ENCODE measurements around the gene KRT28. TPM values are rescaled to one million over a fixed set of nuclear protein-coding genes. Genes with fewer than 3 reads are reported as not detected.

The KRT28 gene
- total and polyA plus RNA-seq, 2 of the 8 experiments (the other 6 are each of a cell fraction or from before 2014, with no cell fraction given), result not detected

- TF ChIP-seq, protein P1, sequence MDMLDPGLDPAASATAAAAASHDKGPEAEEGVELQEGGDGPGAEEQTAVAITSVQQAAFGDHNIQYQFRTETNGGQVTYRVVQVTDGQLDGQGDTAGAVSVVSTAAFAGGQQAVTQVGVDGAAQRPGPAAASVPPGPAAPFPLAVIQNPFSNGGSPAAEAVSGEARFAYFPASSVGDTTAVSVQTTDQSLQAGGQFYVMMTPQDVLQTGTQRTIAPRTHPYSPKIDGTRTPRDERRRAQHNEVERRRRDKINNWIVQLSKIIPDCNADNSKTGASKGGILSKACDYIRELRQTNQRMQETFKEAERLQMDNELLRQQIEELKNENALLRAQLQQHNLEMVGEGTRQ (IDR thresholded peaks at IDR 0.05; ENCODE audit: low read length), result no peak
Measured at GRCh38 chr17:40791787-40792436, 7.8 kb downstream of the KRT28 start (continued).
